Measurements from ENCODE around the gene CARF.
"Not testable (repeated sequence)": the region's sequence is repeated elsewhere in the genome, so short reads cannot be mapped to it uniquely, and the experiment has no call there.

The CARF gene

GRCh38 chr2:202911512-202912341 is at the start of gene CARF, which contains the start of gene WDR12:
Gene CARF, plus strand, starts transcription at chr2:202912275. Its CDS starts 29,628 bp downstream, at chr2:202941903.
Gene WDR12, minus strand, starts transcription at chr2:202911673. Its CDS starts 197 bp downstream, at chr2:202911476.
- H3K27me3 ChIP-seq (ENCODE audit: control insufficient read depth in 1 of 2, insufficient read depth in 2 of 2, low read length in 2 of 2) = no peaks in the 10 kb centered on the region
- no peaks in the 10 kb centered on the region for H3K9me3 ChIP-seq (ENCODE audit: low read length)
- peak within 1 kb of the TSS; percentile 88 to 100 for H3K4me3 ChIP-seq (ENCODE audit: low read depth in 1 of 2, low read length in 2 of 2)
- peak within 1 kb of the TSS; percentile 85 for H3K27ac ChIP-seq (ENCODE audit: low read depth, low read length)
- H3K36me3 ChIP-seq (ENCODE audit: insufficient read depth, low read length) = no peaks in the 10 kb centered on the region
- H3K4me1 ChIP-seq (ENCODE audit: insufficient read depth, low read length) = peaks cover 9% of the 10 kb centered on the region
- H3K9ac ChIP-seq (ENCODE audit: low read length) = peak within 1 kb of the TSS; percentile 75

DNA sequence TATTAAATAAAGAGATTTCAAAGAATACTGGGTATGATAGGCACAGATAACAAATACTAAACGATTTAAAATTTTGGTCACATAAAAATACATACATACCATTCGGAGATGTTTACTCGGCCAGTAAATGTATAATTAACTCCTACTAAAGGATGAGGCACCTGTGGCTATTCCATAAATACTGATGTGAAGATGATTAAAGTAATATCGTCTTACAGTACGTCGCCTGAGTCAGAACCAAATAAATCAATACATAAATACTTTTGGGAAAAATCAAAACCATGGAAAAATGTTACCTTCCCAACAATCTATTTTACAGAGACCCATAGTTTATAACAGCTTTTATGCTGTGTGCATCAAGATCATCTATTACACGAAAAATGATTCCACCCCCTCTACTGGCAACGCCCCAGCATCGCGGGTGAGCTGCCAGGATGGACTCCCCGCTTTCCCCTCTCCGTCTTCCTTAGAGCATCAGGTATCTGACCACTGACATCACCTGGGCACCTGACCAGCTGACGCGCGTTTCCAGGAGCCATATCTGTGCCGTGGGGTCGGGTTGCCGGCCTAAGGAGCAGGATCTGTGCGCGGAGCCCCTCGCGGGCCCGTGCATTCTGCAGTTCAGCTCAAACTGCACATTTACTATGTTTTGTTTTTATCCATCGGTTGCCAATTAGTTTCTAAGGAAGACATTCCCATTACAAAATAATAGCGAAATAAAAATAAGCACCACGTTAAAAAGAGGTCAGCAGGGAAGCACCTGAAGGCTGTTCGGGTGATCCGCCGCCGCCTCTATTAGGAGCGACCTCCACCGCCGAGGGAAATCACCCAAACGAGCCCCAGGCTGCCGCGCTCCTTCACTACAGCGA is 41.4 kb upstream of the CARF start:
- H3K27ac ChIP-seq (ENCODE audit: low read depth, low read length) = peak overlapping the region; percentile 69
- peak overlapping the region; percentile 68 for H3K9ac ChIP-seq (ENCODE audit: low read length)
- no peaks in the 10 kb centered on the region for H3K27me3 ChIP-seq (ENCODE audit: control insufficient read depth in 1 of 2, insufficient read depth in 2 of 2, low read length in 2 of 2)

GRCh38 chr2:202871300-202872141 is 40.6 kb upstream of the CARF start, which contains the start of gene ICA1L:
Gene ICA1L, minus strand, starts transcription at chr2:202871766. Its CDS starts 42,757 bp downstream, at chr2:202829009.
- Histone ChIP-seq H3K9me3 (ENCODE audit: low read length) (no peaks in the 10 kb centered on the region), H3K36me3 (ENCODE audit: insufficient read depth, low read length) (no peaks in the 10 kb centered on the region), H3K4me1 (ENCODE audit: insufficient read depth, low read length) (peaks cover 6% of the 10 kb centered on the region), H3K9ac (ENCODE audit: low read length) (peak within 1 kb of the TSS; percentile 68), H3K27ac (ENCODE audit: low read depth, low read length) (peak within 1 kb of the TSS; percentile 69), H3K27me3 (ENCODE audit: control insufficient read depth in 1 of 2, insufficient read depth in 2 of 2, low read length in 2 of 2) (no peaks in the 10 kb centered on the region), H3K4me3 (ENCODE audit: low read depth in 1 of 2, low read length in 2 of 2) (peak within 1 kb of the TSS; percentile 77 to 92)

More for the DNA sequence above, 41.4 kb upstream of the CARF start:
- Histone ChIP-seq H3K4me3 (ENCODE audit: low read depth in 1 of 2, low read length in 2 of 2) (peak overlapping the region; percentile 77 to 92), H3K36me3 (ENCODE audit: insufficient read depth, low read length) (no peaks in the 10 kb centered on the region), H3K4me1 (ENCODE audit: insufficient read depth, low read length) (peaks cover 6% of the 10 kb centered on the region), H3K9me3 (ENCODE audit: low read length) (no peaks in the 10 kb centered on the region)

DNA sequence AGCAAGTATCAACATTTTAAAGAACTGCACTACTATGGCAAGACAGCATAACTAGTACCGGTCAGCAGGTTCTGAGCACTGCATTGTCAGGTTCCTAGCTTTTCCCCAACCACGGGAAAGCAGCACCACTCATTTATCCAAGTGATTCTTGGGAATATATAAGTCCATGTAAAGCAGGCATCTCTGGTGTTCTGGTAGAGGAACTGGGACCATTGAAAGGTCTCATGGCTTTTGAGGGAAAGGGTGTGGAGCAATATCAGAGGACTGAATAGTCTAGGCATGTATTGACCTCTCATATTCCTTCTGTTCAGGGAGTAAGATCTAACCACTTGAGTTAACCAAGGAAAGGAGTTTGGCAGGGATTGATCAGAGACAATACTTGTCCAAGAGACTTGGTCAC is 34.4 kb upstream of the CARF start:
- no peak overlapping the region for H3K9ac ChIP-seq (ENCODE audit: low read length)
- no peak overlapping the region for H3K27ac ChIP-seq (ENCODE audit: low read depth, low read length)
- H3K27me3 ChIP-seq (ENCODE audit: control insufficient read depth in 1 of 2, insufficient read depth in 2 of 2, low read length in 2 of 2) = no peaks in the 10 kb centered on the region

GRCh38 chr2:202881570-202881969 is 30.5 kb upstream of the CARF start:
- Histone ChIP-seq H3K9ac (ENCODE audit: low read length) (no peak overlapping the region), H3K9me3 (ENCODE audit: low read length) (no peaks in the 10 kb centered on the region), H3K27me3 (ENCODE audit: control insufficient read depth in 1 of 2, insufficient read depth in 2 of 2, low read length in 2 of 2) (no peaks in the 10 kb centered on the region), H3K36me3 (ENCODE audit: insufficient read depth, low read length) (no peaks in the 10 kb centered on the region), H3K27ac (ENCODE audit: low read depth, low read length) (no peak overlapping the region), H3K4me3 (ENCODE audit: low read depth in 1 of 2, low read length in 2 of 2) (no peak overlapping the region), H3K4me1 (ENCODE audit: insufficient read depth, low read length) (no peaks in the 10 kb centered on the region)

More for the DNA sequence above, 34.4 kb upstream of the CARF start:
- Histone ChIP-seq H3K4me3 (ENCODE audit: low read depth in 1 of 2, low read length in 2 of 2) (no peak overlapping the region), H3K9me3 (ENCODE audit: low read length) (no peaks in the 10 kb centered on the region), H3K36me3 (ENCODE audit: insufficient read depth, low read length) (no peaks in the 10 kb centered on the region), H3K4me1 (ENCODE audit: insufficient read depth, low read length) (no peaks in the 10 kb centered on the region)

DNA sequence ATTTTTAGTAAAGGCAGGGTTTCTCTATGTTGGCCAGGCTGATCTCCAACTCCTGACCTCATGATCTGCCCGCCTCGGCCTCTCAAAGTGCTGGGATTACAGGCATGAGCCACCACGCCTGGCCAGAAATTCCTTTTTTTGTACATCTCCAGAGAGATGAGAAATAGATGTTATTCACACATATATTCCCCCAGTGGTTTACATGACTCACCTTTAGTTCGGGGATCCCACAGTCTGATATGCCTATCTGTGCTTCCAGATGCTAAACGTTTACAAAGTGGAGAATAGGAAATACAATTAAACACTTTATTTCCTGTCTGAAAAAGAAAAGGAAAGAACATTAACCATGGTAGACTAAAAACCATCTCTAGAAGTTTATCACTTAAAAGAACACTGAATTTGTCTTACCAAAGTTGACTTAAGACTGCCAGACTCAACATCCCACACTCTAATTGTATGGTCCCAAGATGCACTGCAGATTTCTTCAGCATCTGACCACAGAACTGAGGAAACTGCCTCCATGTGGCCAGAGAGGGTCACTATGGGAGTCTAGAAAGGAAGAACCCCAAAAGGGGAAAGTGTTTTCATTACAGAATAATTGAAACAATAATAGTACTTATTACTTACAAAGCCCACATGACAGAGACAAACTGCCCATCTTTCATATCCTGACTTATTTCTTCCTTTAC is 27.9 kb upstream of the CARF start:
- no peaks in the 10 kb centered on the region for H3K27me3 ChIP-seq (ENCODE audit: control insufficient read depth in 1 of 2, insufficient read depth in 2 of 2, low read length in 2 of 2)
- no peaks in the 10 kb centered on the region for H3K36me3 ChIP-seq (ENCODE audit: insufficient read depth, low read length)
- no peak overlapping the region for H3K27ac ChIP-seq (ENCODE audit: low read depth, low read length)
- H3K9ac ChIP-seq (ENCODE audit: low read length) = no peak overlapping the region
- no peak overlapping the region for H3K4me3 ChIP-seq (ENCODE audit: low read depth in 1 of 2, low read length in 2 of 2)
- no peaks in the 10 kb centered on the region for H3K9me3 ChIP-seq (ENCODE audit: low read length)
- no peaks in the 10 kb centered on the region for H3K4me1 ChIP-seq (ENCODE audit: insufficient read depth, low read length)

DNA sequence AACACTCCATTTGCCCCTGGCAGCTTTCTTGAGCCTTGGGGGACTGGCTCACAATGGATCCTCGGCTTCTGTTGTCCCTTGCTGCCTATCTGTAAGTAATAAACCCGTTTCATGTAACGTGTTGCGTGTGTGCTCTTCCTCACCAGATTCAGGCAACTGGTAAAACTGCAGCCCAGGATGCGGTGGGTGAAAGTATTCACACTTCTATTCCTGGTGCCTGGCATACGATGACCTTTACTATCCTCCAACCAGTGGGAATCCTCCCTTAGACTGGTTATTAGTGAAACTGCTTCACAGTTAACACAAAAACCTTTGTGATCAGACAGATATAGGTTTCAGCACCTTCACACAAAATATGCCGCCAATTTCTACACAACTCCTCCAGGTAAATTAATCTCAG is 26.9 kb upstream of the CARF start:
- Histone ChIP-seq H3K27me3 (ENCODE audit: control insufficient read depth in 1 of 2, insufficient read depth in 2 of 2, low read length in 2 of 2) (no peaks in the 10 kb centered on the region), H3K4me3 (ENCODE audit: low read depth in 1 of 2, low read length in 2 of 2) (no peak overlapping the region), H3K9ac (ENCODE audit: low read length) (no peak overlapping the region), H3K36me3 (ENCODE audit: insufficient read depth, low read length) (no peaks in the 10 kb centered on the region), H3K9me3 (ENCODE audit: low read length) (no peaks in the 10 kb centered on the region), H3K27ac (ENCODE audit: low read depth, low read length) (no peak overlapping the region), H3K4me1 (ENCODE audit: insufficient read depth, low read length) (no peaks in the 10 kb centered on the region)

GRCh38 chr2:202905507-202905906 is 6.6 kb upstream of the CARF start:
- not testable (repeated sequence) for H3K4me1 ChIP-seq (ENCODE audit: insufficient read depth, low read length); H3K27ac ChIP-seq (ENCODE audit: low read depth, low read length); H3K36me3 ChIP-seq (ENCODE audit: insufficient read depth, low read length); H3K9me3 ChIP-seq (ENCODE audit: low read length); H3K9ac ChIP-seq (ENCODE audit: low read length); H3K4me3 ChIP-seq (ENCODE audit: low read depth in 1 of 2, low read length in 2 of 2); H3K27me3 ChIP-seq (ENCODE audit: control insufficient read depth in 1 of 2, insufficient read depth in 2 of 2, low read length in 2 of 2)

DNA sequence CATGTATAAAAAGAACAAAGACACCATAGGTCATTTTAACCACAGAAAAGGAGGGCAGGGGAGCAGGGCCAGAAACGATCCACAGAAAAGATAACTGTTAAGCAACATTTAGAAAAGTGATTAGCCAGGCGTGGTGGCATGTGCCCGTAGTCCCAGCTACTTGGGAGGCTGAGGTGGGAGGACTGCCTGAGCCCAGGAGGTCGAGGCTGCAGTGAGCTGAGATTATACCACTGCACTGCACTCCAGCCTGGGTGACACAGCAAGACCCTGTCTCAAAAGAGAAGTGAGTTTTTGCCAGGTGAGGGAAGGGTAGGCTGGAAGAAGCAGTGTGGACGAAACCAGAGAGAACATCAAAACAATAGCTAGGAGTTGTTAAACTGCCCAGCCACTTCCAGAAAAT is 3.9 kb upstream of the CARF start:
- Histone ChIP-seq H3K9ac (ENCODE audit: low read length) (no peak overlapping the region), H3K4me1 (ENCODE audit: insufficient read depth, low read length) (peaks cover 9% of the 10 kb centered on the region), H3K9me3 (ENCODE audit: low read length) (no peaks in the 10 kb centered on the region)

DNA sequence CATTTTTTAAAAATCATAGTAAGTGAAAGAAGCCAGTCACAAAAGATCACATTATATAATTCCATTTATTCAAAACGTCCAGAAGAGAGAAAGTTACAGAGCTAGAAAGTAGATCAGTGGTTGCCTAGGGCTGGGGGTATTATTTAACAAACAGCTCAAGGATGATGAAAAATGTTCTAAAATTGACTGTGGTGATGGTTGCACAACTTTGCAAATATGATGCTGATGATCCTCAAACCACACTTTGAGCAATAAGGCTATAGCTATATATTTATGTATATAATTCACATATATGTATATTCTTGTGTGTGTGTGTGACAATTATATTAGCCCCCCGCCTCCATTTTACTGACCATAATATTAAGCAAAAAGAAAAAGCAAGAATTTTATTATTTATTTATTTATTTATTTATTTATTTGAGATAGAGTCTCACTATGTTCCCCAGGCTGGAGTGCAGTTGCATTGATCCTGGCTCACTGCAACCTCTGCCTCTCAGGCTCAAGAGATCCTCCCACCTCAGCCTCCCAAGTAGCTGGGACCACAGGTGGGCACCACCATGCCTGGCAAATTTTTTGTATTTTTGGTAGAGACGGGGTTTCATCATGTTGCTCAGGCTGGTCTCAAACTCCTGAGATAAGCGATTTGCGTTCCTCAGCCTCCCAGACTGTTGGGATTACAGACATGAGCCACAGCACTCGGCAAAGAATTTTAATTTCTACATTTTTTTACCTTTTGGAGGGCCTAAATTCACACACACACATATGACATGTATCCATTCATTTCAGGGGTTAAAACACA is 2.5 kb upstream of the CARF start:
- Histone ChIP-seq H3K36me3 (ENCODE audit: insufficient read depth, low read length) (no peaks in the 10 kb centered on the region), H3K27ac (ENCODE audit: low read depth, low read length) (no peak overlapping the region), H3K4me3 (ENCODE audit: low read depth in 1 of 2, low read length in 2 of 2) (no peak overlapping the region), H3K4me1 (ENCODE audit: insufficient read depth, low read length) (peaks cover 9% of the 10 kb centered on the region), H3K27me3 (ENCODE audit: control insufficient read depth in 1 of 2, insufficient read depth in 2 of 2, low read length in 2 of 2) (no peaks in the 10 kb centered on the region), H3K9ac (ENCODE audit: low read length) (no peak overlapping the region), H3K9me3 (ENCODE audit: low read length) (no peaks in the 10 kb centered on the region)

More for the DNA sequence above, 3.9 kb upstream of the CARF start:
- Histone ChIP-seq H3K36me3 (ENCODE audit: insufficient read depth, low read length) (no peaks in the 10 kb centered on the region), H3K4me3 (ENCODE audit: low read depth in 1 of 2, low read length in 2 of 2) (no peak overlapping the region), H3K27me3 (ENCODE audit: control insufficient read depth in 1 of 2, insufficient read depth in 2 of 2, low read length in 2 of 2) (no peaks in the 10 kb centered on the region), H3K27ac (ENCODE audit: low read depth, low read length) (no peak overlapping the region)

Measured in muscle layer of colon (tissue), 2 donors.